Gastroesophageal sphincter (tissue), 3 donors: ENCODE results near the gene FGF1.

Source experiments
- EP300 ChIP-seq: sonication (generic); formaldehyde crosslinking; IDR thresholded peaks from one replicate; pipeline ENCODE4 v1.6.1; 2017; ENCODE audit warnings: antibody characterized with exemption, mild to moderate bottlenecking
- POLR2AphosphoS5 ChIP-seq: sonication (generic); formaldehyde crosslinking; IDR thresholded peaks from one replicate; pipeline ENCODE4 v1.6.1; 2017; ENCODE audit warnings: antibody characterized with exemption
- TF ChIP-seq, protein P1 (sequence below), 4 experiments: fragments of 200-600 bp in 2 of 4; fragments of 450-650 bp in 2 of 4; sonication (generic) in 1 of 4; IDR thresholded peaks; one replicate each; pipeline ENCODE4 v1.5.1; 2017 to 2019; ENCODE audit warnings: antibody characterized with exemption in 4 of 4, mild to moderate bottlenecking in 2 of 4, moderate library complexity in 2 of 4

DNA sequence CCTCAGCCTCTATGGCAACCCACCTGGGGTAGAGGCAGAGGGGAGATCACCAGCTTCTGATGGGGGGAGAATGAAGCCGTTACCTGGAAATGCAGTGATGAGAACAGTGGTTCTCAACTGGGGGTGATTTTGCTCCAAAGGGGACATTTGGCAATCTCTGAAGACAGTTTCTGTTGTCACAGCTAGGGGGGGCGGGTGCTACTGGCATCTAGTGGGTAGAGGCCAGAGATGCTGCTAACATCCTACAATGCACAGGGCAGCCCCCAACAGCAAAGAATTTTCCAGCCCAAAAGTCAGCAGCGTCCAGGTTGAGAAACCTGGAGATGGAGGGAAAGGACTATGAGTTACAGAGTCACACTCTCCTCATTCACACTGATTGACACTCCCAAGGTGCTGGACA lies 84.5 kb downstream of the FGF1 start:
- TF ChIP-seq, protein P1, sequence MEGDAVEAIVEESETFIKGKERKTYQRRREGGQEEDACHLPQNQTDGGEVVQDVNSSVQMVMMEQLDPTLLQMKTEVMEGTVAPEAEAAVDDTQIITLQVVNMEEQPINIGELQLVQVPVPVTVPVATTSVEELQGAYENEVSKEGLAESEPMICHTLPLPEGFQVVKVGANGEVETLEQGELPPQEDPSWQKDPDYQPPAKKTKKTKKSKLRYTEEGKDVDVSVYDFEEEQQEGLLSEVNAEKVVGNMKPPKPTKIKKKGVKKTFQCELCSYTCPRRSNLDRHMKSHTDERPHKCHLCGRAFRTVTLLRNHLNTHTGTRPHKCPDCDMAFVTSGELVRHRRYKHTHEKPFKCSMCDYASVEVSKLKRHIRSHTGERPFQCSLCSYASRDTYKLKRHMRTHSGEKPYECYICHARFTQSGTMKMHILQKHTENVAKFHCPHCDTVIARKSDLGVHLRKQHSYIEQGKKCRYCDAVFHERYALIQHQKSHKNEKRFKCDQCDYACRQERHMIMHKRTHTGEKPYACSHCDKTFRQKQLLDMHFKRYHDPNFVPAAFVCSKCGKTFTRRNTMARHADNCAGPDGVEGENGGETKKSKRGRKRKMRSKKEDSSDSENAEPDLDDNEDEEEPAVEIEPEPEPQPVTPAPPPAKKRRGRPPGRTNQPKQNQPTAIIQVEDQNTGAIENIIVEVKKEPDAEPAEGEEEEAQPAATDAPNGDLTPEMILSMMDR (IDR thresholded peaks at IDR 0.05), result no peak
- no peak for TF ChIP-seq POLR2AphosphoS5
- TF ChIP-seq EP300, result no peak
